Left ventricle myocardium inferior (tissue), 1 donor: ENCODE measurements around the gene INAVA. TPM values are rescaled to one million over a fixed set of nuclear protein-coding genes. Genes with fewer than 3 reads are reported as not detected.

Source experiments
- DNase-seq: peaks from one replicate; pipeline ENCODE4 v3.0.0-alpha.2; 2020
- H3K27ac ChIP-seq: fragments of 200-600 bp; replicated peaks from 2 replicates; pipeline ENCODE4 v1.8.0; 2021
- H3K27me3 ChIP-seq: fragments of 200-600 bp; 2 replicates; pipeline ENCODE4 v1.8.0; 2021; ENCODE audit warnings: low read depth
- H3K36me3 ChIP-seq: fragments of 200-600 bp; 2 replicates; pipeline ENCODE4 v1.8.0; 2021
- H3K4me1 ChIP-seq: fragments of 200-600 bp; 2 replicates; pipeline ENCODE4 v1.8.0; 2021
- H3K4me3 ChIP-seq: fragments of 200-600 bp; 2 replicates; pipeline ENCODE4 v1.8.0; 2021; ENCODE audit warnings: mild to moderate bottlenecking, moderate library complexity
- H3K9me3 ChIP-seq: fragments of 200-600 bp; replicated peaks from 2 replicates; pipeline ENCODE4 v1.8.0; 2021
- CTCF ChIP-seq: fragments of 200-600 bp; IDR thresholded peaks from 2 replicates; pipeline ENCODE4 v1.8.0; 2021; ENCODE audit warnings: antibody characterized with exemption, mild to moderate bottlenecking, borderline replicate concordance
- intact Hi-C: fragments of 100-400 bp; cut with micrococcal nuclease; formaldehyde crosslinking; loops from one replicate; pipeline ENCODE4 v1.11.0; 2022
- total RNA-seq: library from RNA; stranded (reverse); fragmentation: NEBNext Ultra II Directional; extraction: Animal tissue kit (Norgen Biotek cat#: 25700); gene quantifications from one replicate; pipeline ENCODE4 v1.2.1, GENCODE V29; 2021
- donor health status: DM: no; HTN: yes; CAD: no; lungs with severe emphysema.

INAVA gene
- total RNA-seq, 1 donor from 2014 or later, result 0.05 TPM

GRCh38 chr1:200856716-200857357, 37.9 kb upstream of the INAVA start:
- H3K4me1 ChIP-seq, result peaks cover 12% of the 10 kb centered on the region
- no peak for TF ChIP-seq CTCF
- no peak overlapping the region for H3K4me3 ChIP-seq
- H3K27me3 ChIP-seq, result no peaks in the 10 kb centered on the region
- no peaks in the 10 kb centered on the region for H3K9me3 ChIP-seq
- intact Hi-C loops, result no loop called here
- H3K36me3 ChIP-seq, result peaks cover 70% of the 10 kb centered on the region
- DNase-seq, result no peak
- H3K27ac ChIP-seq, result no peak overlapping the region

- peaks cover 12% of the 10 kb centered on the region for H3K4me1 ChIP-seq
- intact Hi-C loops, result no loop called here
- H3K27me3 ChIP-seq, result no peaks in the 10 kb centered on the region
- peaks cover 69% of the 10 kb centered on the region for H3K36me3 ChIP-seq
- no peak for TF ChIP-seq CTCF
- DNase-seq, result no peak
- H3K9me3 ChIP-seq, result no peaks in the 10 kb centered on the region
- H3K4me3 ChIP-seq, result no peak overlapping the region
- H3K27ac ChIP-seq, result no peak overlapping the region
Measured at GRCh38 chr1:200857804-200858203, 36.9 kb upstream of the INAVA start.

GRCh38 chr1:200861937-200862647, 32.6 kb upstream of the INAVA start:
- TF ChIP-seq CTCF, result no peak
- DNase-seq, result no peak
- Histone ChIP-seq H3K36me3 (peaks cover 35% of the 10 kb centered on the region), H3K27ac (no peak overlapping the region), H3K4me1 (peaks cover 8% of the 10 kb centered on the region), H3K4me3 (no peak overlapping the region), H3K27me3 (no peaks in the 10 kb centered on the region), H3K9me3 (no peaks in the 10 kb centered on the region)
- intact Hi-C loops, result no loop called here

GRCh38 chr1:200862713-200863415, 31.8 kb upstream of the INAVA start:
- Histone ChIP-seq H3K27me3 (no peaks in the 10 kb centered on the region), H3K4me3 (no peak overlapping the region), H3K4me1 (peaks cover 10% of the 10 kb centered on the region), H3K27ac (no peak overlapping the region), H3K9me3 (no peaks in the 10 kb centered on the region), H3K36me3 (peaks cover 27% of the 10 kb centered on the region)
- TF ChIP-seq CTCF, result no peak
- no peak for DNase-seq
- intact Hi-C loops, result no loop called here

- Histone ChIP-seq H3K27me3 (peaks cover 24% of the 10 kb centered on the region), H3K4me1 (peaks cover 10% of the 10 kb centered on the region), H3K36me3 (peaks cover 15% of the 10 kb centered on the region), H3K9me3 (no peaks in the 10 kb centered on the region), H3K27ac (no peak overlapping the region), H3K4me3 (no peak overlapping the region)
- DNase-seq, result no peak
- TF ChIP-seq CTCF, result no peak
- intact Hi-C loops, result no loop called here
Measured at GRCh38 chr1:200866116-200866515, 28.6 kb upstream of the INAVA start.
